Activated CD8-positive, alpha-beta memory T cell treated with anti-CD3 and anti-CD28 coated beads, Interleukin-2, amount 50 U/mL, for 4 hours (primary cell): ENCODE measurements around the gene ELAVL2.

Experiments used
- DNase-seq: peaks from one replicate; pipeline ENCODE4 v3.0.0-alpha.2; 2020

ELAVL2 gene

DNA sequence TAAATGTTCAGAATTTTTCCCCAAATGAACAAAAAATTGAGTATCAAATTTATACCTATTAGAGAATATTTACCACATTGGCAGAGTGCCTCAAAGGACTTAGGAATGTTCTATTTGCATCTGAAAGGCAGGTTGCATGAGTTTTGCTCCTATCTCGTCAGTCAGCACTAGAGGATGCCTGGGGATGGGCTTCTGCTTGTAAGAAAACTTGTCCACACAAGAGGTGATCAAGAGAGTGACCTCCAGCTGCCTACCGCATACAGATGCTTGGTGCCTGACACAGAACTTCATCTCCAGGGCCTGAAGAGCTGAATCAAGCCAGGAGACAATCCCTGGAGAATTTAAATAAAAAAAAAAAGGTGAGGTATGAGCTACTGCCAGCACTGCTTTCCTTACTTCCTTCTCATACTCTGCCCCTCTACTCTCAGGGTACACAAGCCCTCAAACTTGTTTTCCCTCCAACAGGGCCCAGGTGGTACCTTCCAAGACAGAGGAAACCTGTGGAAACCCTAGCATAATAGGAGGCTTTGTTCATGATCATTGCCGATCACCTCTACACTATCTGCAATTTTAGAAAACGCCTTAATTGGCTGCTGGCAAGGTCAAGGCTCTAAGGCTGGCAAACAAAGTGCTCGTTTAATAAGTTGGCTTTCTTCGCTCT is 166.6 kb downstream of the ELAVL2 start:
- DNase-seq: no peak

DNA sequence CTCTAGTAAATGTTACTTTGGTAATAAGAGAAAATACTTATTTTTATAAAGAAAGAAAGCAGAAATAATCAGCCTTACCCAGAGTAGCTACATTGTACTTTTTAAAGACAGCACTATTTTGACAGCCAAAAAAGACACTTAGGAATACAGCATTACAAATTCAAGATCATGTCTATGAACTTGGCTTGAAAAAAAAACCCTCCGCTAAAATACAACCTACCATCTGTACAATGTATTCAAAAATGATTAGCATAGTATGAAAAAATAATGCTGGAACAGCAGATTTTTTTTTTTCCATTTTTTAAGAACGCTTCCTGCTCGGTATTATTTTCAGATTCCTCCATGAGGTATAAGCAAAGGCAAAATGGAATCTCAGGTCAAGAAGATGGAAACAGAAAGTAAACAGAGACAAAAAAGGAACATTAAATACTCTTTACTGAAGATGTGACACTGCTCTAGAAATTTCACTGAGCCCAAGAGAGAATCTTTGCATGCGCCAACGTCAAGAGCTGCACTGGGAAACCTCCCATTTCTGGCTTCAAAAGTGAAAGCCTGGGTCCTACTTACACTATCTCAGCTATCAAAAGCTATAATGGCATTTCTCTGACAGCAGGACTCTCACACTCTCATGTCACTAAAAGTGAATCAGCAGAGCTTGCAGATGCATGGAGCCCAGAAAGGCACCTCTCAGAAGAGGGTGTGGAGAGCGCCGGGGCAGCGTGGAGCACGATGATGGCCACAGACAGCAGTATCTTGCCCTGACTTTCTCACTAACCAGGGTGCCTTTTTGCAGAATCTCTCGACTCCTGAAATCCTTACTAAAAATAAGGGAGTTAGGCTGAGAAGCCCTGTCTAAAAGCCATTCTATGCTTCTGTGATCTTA is 167.4 kb downstream of the ELAVL2 start:
- DNase-seq: no peak

DNA sequence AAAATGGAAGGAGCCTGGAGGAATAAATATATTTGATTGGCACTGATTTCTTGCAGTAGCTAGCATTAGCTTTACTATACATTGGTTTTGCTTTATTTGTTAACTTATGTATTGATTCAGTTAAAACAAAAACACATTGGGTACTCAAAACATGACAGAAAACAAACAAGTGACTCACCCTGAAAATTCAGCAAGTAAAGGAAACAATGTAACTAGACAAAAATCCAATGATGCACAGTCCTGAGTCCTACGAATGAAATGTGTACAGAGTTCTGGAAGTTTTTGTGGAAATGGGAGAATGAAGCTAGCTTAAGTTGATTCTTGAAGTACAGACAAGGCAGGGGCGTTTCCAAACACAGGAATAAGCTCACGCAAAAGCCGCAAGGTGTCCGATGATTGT is 175.0 kb downstream of the ELAVL2 start:
- DNase-seq: no peak

DNA sequence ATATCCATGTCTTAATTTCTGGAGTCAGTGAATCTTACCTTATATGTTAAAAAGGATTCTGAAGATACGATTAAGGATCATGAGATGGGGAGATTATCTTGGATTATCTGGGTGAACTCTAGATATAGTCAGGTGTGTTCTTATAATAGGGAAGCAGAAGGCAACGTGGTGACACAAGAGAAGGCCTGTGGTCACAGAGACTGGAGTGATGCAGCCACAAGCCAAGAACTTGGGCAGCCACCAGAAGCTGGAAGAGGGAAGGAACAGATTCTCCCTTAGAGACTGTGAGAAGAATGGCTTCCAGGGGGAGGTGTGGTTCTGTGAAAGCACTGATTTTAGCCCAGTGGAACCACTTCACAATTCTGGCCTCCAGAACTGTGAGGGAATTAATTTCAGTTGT is 177.4 kb downstream of the ELAVL2 start:
- DNase-seq: no peak

DNA sequence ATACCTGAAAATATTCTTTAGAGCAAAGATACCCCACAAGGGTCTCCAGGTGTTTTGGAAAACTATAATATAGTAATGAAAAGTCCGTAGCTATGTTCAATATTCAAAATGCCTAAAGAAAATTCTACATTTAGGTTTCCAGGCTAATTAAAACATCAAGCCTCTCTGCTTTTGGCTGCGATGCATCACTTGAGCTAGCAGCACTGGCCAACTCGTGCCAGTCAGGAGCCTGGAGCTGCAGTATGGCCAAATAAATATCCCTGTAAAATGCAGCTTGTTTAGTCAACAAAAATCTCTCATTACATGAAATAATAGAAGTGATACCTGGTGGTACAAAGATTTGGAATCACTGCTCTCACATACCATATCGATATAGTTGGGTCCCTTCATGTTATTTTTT is 181.1 kb downstream of the ELAVL2 start:
- no peak for DNase-seq

DNA sequence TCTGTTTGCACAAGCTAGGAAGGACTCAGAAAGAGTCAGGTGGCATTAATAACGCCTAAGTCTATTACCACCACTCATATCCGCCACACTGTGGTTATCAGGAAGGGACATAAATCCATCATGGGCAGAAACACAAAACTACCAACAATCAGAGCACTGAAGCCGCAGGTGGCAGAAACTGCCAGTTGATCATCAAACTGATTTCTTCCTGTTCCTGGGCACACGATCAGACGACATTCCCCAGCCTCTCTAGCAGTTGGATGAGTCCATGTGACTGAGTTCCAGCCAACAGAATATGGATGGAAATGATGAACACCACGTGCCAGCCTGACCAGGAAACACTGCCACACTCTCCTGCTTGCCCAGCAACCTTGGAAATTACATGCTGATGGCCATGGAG is 181.7 kb downstream of the ELAVL2 start:
- no peak for DNase-seq

DNA sequence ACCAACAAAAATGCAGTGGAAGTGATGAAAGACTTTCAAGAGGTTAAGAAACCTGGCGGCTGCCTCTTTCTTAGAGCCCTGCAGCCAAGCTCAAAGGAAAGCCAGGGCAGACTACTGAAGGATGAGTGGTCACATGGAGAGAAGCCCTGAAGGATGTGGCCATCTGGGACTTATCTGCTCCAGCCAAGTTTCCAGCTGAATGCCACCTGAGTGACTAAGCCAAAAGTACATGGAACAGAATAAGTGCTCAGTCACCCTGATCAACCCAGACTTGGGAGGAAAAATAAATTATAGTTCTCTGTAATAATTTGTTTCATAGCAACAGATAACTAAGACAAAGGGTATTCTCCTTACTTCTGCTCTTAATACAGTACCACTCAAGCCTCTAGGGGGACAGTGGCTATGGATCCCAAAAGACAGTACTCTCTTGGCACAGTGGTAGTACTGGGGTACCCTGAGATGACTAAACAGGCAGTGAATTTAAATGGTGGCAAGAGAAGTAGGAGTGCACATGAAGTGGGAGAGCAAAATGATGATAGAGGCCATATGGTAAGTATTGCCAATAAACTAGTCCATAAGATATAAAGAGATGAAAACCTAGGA is 182.3 kb downstream of the ELAVL2 start:
- no peak for DNase-seq
